ENCODE data around the gene USP32. TPM values are rescaled to one million over a fixed set of nuclear protein-coding genes. Genes with fewer than 3 reads are reported as not detected.

USP32 gene, protein sequence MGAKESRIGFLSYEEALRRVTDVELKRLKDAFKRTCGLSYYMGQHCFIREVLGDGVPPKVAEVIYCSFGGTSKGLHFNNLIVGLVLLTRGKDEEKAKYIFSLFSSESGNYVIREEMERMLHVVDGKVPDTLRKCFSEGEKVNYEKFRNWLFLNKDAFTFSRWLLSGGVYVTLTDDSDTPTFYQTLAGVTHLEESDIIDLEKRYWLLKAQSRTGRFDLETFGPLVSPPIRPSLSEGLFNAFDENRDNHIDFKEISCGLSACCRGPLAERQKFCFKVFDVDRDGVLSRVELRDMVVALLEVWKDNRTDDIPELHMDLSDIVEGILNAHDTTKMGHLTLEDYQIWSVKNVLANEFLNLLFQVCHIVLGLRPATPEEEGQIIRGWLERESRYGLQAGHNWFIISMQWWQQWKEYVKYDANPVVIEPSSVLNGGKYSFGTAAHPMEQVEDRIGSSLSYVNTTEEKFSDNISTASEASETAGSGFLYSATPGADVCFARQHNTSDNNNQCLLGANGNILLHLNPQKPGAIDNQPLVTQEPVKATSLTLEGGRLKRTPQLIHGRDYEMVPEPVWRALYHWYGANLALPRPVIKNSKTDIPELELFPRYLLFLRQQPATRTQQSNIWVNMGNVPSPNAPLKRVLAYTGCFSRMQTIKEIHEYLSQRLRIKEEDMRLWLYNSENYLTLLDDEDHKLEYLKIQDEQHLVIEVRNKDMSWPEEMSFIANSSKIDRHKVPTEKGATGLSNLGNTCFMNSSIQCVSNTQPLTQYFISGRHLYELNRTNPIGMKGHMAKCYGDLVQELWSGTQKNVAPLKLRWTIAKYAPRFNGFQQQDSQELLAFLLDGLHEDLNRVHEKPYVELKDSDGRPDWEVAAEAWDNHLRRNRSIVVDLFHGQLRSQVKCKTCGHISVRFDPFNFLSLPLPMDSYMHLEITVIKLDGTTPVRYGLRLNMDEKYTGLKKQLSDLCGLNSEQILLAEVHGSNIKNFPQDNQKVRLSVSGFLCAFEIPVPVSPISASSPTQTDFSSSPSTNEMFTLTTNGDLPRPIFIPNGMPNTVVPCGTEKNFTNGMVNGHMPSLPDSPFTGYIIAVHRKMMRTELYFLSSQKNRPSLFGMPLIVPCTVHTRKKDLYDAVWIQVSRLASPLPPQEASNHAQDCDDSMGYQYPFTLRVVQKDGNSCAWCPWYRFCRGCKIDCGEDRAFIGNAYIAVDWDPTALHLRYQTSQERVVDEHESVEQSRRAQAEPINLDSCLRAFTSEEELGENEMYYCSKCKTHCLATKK (N-terminal part only)
- total RNA-seq = 10 to 100 TPM; 14.7 to 86.0 (median 54.8) TPM

- WGBS, 2 donors (ENCODE audit: low coverage in 1 of 2) = 1 to 2% methylated on average over 11 to 63 of the region's 68 CpGs
- in situ Hi-C loops (cut with MboI; ENCODE audit: low pct_ligation_motif_present in 1 of 4, low pct_unique_long_range_greater_than_20kb in 1 of 4, low sequenced_read_pairs in 3 of 4) = no loop called here
- peaks cover 10 to 30% (median 16%) of the 10 kb centered on the region in 4 donors for H3K4me1 ChIP-seq
- H3K27ac ChIP-seq = peak within 1 kb of the TSS; percentile 93 to 97 (median 94)
- no peaks in the 10 kb centered on the region for H3K36me3 ChIP-seq
- H3K4me3 ChIP-seq = peak within 1 kb of the TSS; percentile 64 to 97 (median 84)
- intact Hi-C loops (cut with DNase I; ENCODE audit: low total_unique reads) = no loop called here
- DNase-seq = peak; percentile 99
- H3K27me3 ChIP-seq = no peaks in the 10 kb centered on the region
- TF ChIP-seq CTCF (IDR thresholded peaks at IDR 0.05) (peak in 4 of 5 experiments; percentile 40 to 74 (median 50)), POLR2A (IDR thresholded peaks at IDR 0.05) (peak; percentile 59), POLR2AphosphoS5 (IDR thresholded peaks at IDR 0.05) (peak; percentile 84 to 88 (median 84)), EP300 (IDR thresholded peaks at IDR 0.05; ENCODE audit: low read depth) (peak; percentile 91)
- H3K9me3 ChIP-seq = no peaks in the 10 kb centered on the region
Measured at GRCh38 chr17:60392042-60392844, at the start of gene USP32. Gene USP32, minus strand, starts transcription at chr17:60392133. Its CDS starts 194 bp downstream, at chr17:60391939.

- Histone ChIP-seq H3K27me3 (no peaks in the 10 kb centered on the region), H3K4me3 (no peak overlapping the region), H3K27ac (no peak overlapping the region), H3K9me3 (no peaks in the 10 kb centered on the region), H3K36me3 (no peaks in the 10 kb centered on the region), H3K4me1 (no peaks in the 10 kb centered on the region)
- no peak for DNase-seq
- intact Hi-C loops (cut with DNase I; ENCODE audit: low total_unique reads) = loop anchor here (10.0 kb wide), 1 partner anchor 295 kb away; the partner anchor contains the start of gene CA4
- WGBS, 2 donors (ENCODE audit: low coverage in 1 of 2) = 33 to 40% methylated on average over 1 to 2 of the region's 2 CpGs
- in situ Hi-C loops (cut with MboI; ENCODE audit: low pct_ligation_motif_present in 1 of 4, low pct_unique_long_range_greater_than_20kb in 1 of 4, low sequenced_read_pairs in 3 of 4) = loop anchor here in 3 of 4 donors (25.0 kb wide), 2 partner anchors 198 to 302 kb away; partner anchors contain the start of gene CA4 (in 2 of the 3)
- TF ChIP-seq POLR2AphosphoS5 (IDR thresholded peaks at IDR 0.05) (no peak), CTCF (IDR thresholded peaks at IDR 0.05) (no peak)
Measured at GRCh38 chr17:60439501-60439900, 47.6 kb upstream of the USP32 start.

DNA sequence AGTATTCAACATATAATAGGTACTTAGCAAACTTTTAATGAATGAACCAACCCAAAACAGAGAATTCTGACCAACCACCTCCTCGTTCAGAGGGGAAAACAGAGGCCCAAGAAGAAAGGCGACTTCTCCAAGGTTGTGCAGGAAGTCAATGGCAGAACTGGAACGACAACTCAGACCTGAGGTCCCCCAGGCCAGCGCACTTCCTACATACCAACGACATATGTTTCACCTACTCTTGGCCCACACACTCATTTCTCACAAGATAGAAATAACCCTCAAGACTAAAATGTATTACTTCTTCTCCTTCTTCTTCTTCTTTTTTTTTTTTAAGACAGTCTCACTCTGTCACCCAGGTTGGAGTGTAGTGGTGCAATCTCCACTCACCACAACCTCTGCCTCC, 44.7 kb upstream of the USP32 start:
- H3K36me3 ChIP-seq = no peaks in the 10 kb centered on the region
- no peak for DNase-seq
- WGBS, 2 donors (ENCODE audit: low coverage in 1 of 2) = 70 to 74% methylated on average over 4 to 5 of the region's 5 CpGs
- no peak overlapping the region for H3K4me3 ChIP-seq
- no peaks in the 10 kb centered on the region for H3K4me1 ChIP-seq
- peaks cover 0 to 3% of the 10 kb centered on the region in 2 donors for H3K9me3 ChIP-seq
- no peaks in the 10 kb centered on the region for H3K27me3 ChIP-seq
- intact Hi-C loops (cut with DNase I; ENCODE audit: low total_unique reads) = loop anchor here (10.0 kb wide), 1 partner anchor 292 kb away; the partner anchor contains the start of gene CA4
- no peak for TF ChIP-seq CTCF (IDR thresholded peaks at IDR 0.05)
- TF ChIP-seq POLR2A (IDR thresholded peaks at IDR 0.05) = no peak
- TF ChIP-seq POLR2AphosphoS5 (IDR thresholded peaks at IDR 0.05) = no peak
- no peak for TF ChIP-seq EP300 (IDR thresholded peaks at IDR 0.05; ENCODE audit: low read depth)
- H3K27ac ChIP-seq = no peak overlapping the region
- in situ Hi-C loops (cut with MboI; ENCODE audit: low pct_ligation_motif_present in 1 of 4, low pct_unique_long_range_greater_than_20kb in 1 of 4, low sequenced_read_pairs in 3 of 4) = loop anchor here in 3 of 4 donors (25.0 kb wide), 2 partner anchors 201 to 299 kb away; partner anchors contain the start of gene CA4 (in 2 of the 3)
